WTC11 (cell line): ENCODE results near the gene RNU1-4.
"Not testable (repeated sequence)": the region's sequence is repeated elsewhere in the genome, so short reads cannot be mapped to it uniquely, and the experiment has no call there.

Experiments
- ATF3 ChIP-seq: sonication (generic); formaldehyde crosslinking; conservative IDR thresholded peaks from 2 replicates; pipeline ENCODE4 v1.8.1; 2022; ENCODE audit warnings: mild to moderate bottlenecking, missing genetic modification reagents
- CBFB ChIP-seq: sonication (generic); formaldehyde crosslinking; IDR thresholded peaks from 2 replicates; pipeline ENCODE4 v1.8.1; 2022; ENCODE audit warnings: mild to moderate bottlenecking, low read depth, missing genetic modification reagents
- CREB1 ChIP-seq: sonication (generic); formaldehyde crosslinking; IDR thresholded peaks from 2 replicates; pipeline ENCODE4 v1.8.0; 2023; ENCODE audit warnings: mild to moderate bottlenecking, missing genetic modification reagents
- FOXK1 ChIP-seq: sonication (generic); formaldehyde crosslinking; IDR thresholded peaks from 2 replicates; pipeline ENCODE4 v1.8.0; 2022; ENCODE audit warnings: mild to moderate bottlenecking, moderate library complexity, missing genetic modification reagents
- KAT7 ChIP-seq: sonication (generic); formaldehyde crosslinking; IDR thresholded peaks from 2 replicates; pipeline ENCODE4 v1.8.1; 2023; ENCODE audit warnings: missing genetic modification reagents, mild to moderate bottlenecking, borderline replicate concordance
- MYBL2 ChIP-seq: sonication (generic); formaldehyde crosslinking; IDR thresholded peaks from 2 replicates; pipeline ENCODE4 v1.8.1; 2023; ENCODE audit warnings: mild to moderate bottlenecking, moderate library complexity, missing genetic modification reagents
- NR2C2 ChIP-seq: sonication (generic); formaldehyde crosslinking; IDR thresholded peaks from 2 replicates; pipeline ENCODE4 v1.8.0; 2022; ENCODE audit warnings: mild to moderate bottlenecking, missing genetic modification reagents
- RELA ChIP-seq: sonication (generic); formaldehyde crosslinking; IDR thresholded peaks from 2 replicates; pipeline ENCODE4 v1.8.1; 2022; ENCODE audit warnings: missing genetic modification reagents, mild to moderate bottlenecking, borderline replicate concordance
- ZBTB21 ChIP-seq: sonication (generic); formaldehyde crosslinking; IDR thresholded peaks from 2 replicates; pipeline ENCODE4 v1.8.1; 2023; ENCODE audit warnings: mild to moderate bottlenecking, missing genetic modification reagents, borderline replicate concordance
- ZNF423 ChIP-seq: fragments of 250-450 bp; sonication (Bioruptor Pico); IDR thresholded peaks from 2 replicates; pipeline ENCODE4 v2.1.2; 2022; ENCODE audit warnings: mild to moderate bottlenecking, moderate library complexity
- ZNF512 ChIP-seq: sonication (generic); formaldehyde crosslinking; IDR thresholded peaks from 2 replicates; pipeline ENCODE4 v1.8.1; 2022; ENCODE audit warnings: missing genetic modification reagents, borderline replicate concordance
- TF ChIP-seq, protein P1 (sequence below): fragments of 200-600 bp; IDR thresholded peaks from 2 replicates; pipeline ENCODE4 v1.8.0; 2022; ENCODE audit warnings: antibody characterized with exemption
- TF ChIP-seq, protein P2 (sequence below): fragments of 250-450 bp; sonication (Bioruptor Pico); IDR thresholded peaks from 2 replicates; pipeline ENCODE4 v2.1.2; 2022; ENCODE audit warnings: mild to moderate bottlenecking, moderate library complexity

DNA sequence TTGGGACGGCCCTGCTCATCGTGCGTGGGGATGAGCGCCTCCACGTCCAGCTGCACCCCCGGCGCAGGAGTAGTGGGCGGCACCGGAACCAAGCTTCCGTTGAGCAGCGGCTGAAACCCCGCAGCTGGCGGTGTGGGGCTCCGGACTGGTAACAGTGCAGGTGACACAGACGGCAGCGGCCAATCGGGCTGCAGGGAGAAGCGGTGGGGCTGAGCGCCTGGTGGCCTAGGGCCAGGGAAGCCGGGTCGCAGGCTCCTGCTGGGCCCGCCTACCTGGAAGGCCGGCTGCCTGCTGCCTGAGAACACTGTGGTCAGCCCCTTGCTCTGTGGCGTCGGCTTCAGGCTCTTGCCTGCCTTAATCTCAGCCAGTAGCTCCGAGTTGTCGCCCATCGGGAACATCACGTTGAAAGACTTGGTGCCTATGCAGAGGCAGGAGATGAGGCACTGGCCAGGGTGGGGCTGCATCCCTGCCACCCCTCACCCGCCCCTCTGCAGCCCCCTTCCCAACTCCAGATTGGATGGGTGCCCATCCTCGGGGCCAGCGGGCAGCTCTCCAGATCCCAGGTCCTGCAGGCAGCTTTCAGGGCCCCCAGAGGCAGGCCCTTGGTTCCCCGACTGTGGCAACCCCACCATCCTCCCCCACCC, 43.7 kb upstream of the RNU1-4 start:
- TF ChIP-seq, protein P1, sequence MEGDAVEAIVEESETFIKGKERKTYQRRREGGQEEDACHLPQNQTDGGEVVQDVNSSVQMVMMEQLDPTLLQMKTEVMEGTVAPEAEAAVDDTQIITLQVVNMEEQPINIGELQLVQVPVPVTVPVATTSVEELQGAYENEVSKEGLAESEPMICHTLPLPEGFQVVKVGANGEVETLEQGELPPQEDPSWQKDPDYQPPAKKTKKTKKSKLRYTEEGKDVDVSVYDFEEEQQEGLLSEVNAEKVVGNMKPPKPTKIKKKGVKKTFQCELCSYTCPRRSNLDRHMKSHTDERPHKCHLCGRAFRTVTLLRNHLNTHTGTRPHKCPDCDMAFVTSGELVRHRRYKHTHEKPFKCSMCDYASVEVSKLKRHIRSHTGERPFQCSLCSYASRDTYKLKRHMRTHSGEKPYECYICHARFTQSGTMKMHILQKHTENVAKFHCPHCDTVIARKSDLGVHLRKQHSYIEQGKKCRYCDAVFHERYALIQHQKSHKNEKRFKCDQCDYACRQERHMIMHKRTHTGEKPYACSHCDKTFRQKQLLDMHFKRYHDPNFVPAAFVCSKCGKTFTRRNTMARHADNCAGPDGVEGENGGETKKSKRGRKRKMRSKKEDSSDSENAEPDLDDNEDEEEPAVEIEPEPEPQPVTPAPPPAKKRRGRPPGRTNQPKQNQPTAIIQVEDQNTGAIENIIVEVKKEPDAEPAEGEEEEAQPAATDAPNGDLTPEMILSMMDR, result not testable (repeated sequence)
- TF ChIP-seq MYBL2 (CRISPR knock-in tag); ZNF512; KAT7 (CRISPR knock-in tag); CREB1 (CRISPR knock-in tag); ZBTB21; CBFB; FOXK1 (CRISPR knock-in tag); RELA; ATF3; ZNF423; NR2C2: not testable (repeated sequence)
- TF ChIP-seq, protein P2, sequence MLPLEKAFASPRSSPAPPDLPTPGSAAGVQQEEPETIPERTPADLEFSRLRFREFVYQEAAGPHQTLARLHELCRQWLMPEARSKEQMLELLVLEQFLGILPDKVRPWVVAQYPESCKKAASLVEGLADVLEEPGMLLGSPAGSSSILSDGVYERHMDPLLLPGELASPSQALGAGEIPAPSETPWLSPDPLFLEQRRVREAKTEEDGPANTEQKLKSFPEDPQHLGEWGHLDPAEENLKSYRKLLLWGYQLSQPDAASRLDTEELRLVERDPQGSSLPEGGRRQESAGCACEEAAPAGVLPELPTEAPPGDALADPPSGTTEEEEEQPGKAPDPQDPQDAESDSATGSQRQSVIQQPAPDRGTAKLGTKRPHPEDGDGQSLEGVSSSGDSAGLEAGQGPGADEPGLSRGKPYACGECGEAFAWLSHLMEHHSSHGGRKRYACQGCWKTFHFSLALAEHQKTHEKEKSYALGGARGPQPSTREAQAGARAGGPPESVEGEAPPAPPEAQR (CRISPR knock-in tag), result not testable (repeated sequence)
